ENCODE results near the gene SLC7A14.

SLC7A14 gene

DNA sequence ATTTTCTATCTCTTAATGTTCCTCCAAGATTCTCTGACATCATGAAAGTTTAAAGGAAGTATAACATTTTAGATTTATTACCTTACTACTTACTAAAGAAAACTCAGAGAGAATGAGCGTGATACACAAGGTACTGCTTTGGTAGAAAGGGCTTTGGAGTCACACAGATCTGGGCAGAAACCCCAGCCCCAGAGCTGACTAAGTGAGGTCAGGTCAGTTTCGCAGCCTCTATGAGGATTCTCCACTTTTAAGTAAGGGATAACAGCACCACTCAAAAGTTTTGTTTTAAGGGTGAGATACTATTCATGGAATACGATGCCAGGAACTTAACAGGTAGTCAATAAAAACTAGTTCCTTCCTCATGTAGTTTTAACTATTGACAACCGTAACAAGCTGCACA lies 91.1 kb downstream of the SLC7A14 start:
- H3K27ac ChIP-seq (ENCODE audit: low read length) = no peak overlapping the region
- no peaks in the 10 kb centered on the region for H3K4me1 ChIP-seq (ENCODE audit: control insufficient read depth in 1 of 2, insufficient read depth in 2 of 2, low read length in 2 of 2)
- no peaks in the 10 kb centered on the region for H3K36me3 ChIP-seq (ENCODE audit: control insufficient read depth in 1 of 2, insufficient read depth in 2 of 2, low read length in 2 of 2)
- no peak overlapping the region for H3K4me3 ChIP-seq (ENCODE audit: low read depth in 1 of 2, low read length in 2 of 2)
- no peaks in the 10 kb centered on the region for H3K27me3 ChIP-seq (ENCODE audit: low read depth, low read length)
- H3K9me3 ChIP-seq (ENCODE audit: control insufficient read depth in 1 of 2, low read length in 2 of 2) = no peaks in the 10 kb centered on the region

GRCh38 chr3:170493712-170494182 lies 92.1 kb downstream of the SLC7A14 start:
- no peaks in the 10 kb centered on the region for H3K27me3 ChIP-seq (ENCODE audit: low read depth, low read length)
- H3K36me3 ChIP-seq (ENCODE audit: control insufficient read depth in 1 of 2, insufficient read depth in 2 of 2, low read length in 2 of 2) = no peaks in the 10 kb centered on the region
- no peaks in the 10 kb centered on the region for H3K9me3 ChIP-seq (ENCODE audit: control insufficient read depth in 1 of 2, low read length in 2 of 2)
- H3K4me3 ChIP-seq (ENCODE audit: low read depth in 1 of 2, low read length in 2 of 2) = no peak overlapping the region
- no peaks in the 10 kb centered on the region for H3K4me1 ChIP-seq (ENCODE audit: control insufficient read depth in 1 of 2, insufficient read depth in 2 of 2, low read length in 2 of 2)
- H3K27ac ChIP-seq (ENCODE audit: low read length) = no peak overlapping the region

GRCh38 chr3:170491901-170492300 lies 94.0 kb downstream of the SLC7A14 start:
- Histone ChIP-seq H3K27ac (ENCODE audit: low read length) (no peak overlapping the region), H3K9me3 (ENCODE audit: control insufficient read depth in 1 of 2, low read length in 2 of 2) (no peaks in the 10 kb centered on the region)

GRCh38 chr3:170490828-170491560 lies 94.9 kb downstream of the SLC7A14 start:
- Histone ChIP-seq H3K4me3 (ENCODE audit: low read depth in 1 of 2, low read length in 2 of 2) (no peak overlapping the region), H3K27me3 (ENCODE audit: low read depth, low read length) (no peaks in the 10 kb centered on the region), H3K9me3 (ENCODE audit: control insufficient read depth in 1 of 2, low read length in 2 of 2) (no peaks in the 10 kb centered on the region), H3K4me1 (ENCODE audit: control insufficient read depth in 1 of 2, insufficient read depth in 2 of 2, low read length in 2 of 2) (no peaks in the 10 kb centered on the region), H3K27ac (ENCODE audit: low read length) (no peak overlapping the region), H3K36me3 (ENCODE audit: control insufficient read depth in 1 of 2, insufficient read depth in 2 of 2, low read length in 2 of 2) (no peaks in the 10 kb centered on the region)

More at GRCh38 chr3:170491901-170492300, 94.0 kb downstream of the SLC7A14 start:
- no peaks in the 10 kb centered on the region for H3K36me3 ChIP-seq (ENCODE audit: control insufficient read depth in 1 of 2, insufficient read depth in 2 of 2, low read length in 2 of 2)
- no peaks in the 10 kb centered on the region for H3K4me1 ChIP-seq (ENCODE audit: control insufficient read depth in 1 of 2, insufficient read depth in 2 of 2, low read length in 2 of 2)
- no peak overlapping the region for H3K4me3 ChIP-seq (ENCODE audit: low read depth in 1 of 2, low read length in 2 of 2)
- H3K27me3 ChIP-seq (ENCODE audit: low read depth, low read length) = no peaks in the 10 kb centered on the region

DNA sequence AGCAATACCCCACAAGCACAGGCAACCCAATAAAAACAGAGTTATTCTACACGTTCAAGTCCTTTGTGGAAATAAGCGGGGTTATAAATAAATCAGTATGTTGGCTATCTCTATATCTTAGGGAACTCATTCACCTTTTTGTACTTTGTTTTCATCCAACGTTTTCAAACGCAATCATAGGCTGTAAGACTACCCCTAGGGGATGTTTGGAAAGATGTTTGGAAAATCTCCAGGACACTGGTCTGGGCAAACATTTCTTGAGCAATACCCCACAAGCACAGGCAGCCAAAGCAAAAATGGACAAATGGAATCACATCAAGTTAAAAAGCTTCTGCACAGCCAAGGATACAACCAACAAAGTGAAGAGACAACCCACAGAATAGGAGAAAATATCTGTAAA lies 97.1 kb downstream of the SLC7A14 start:
- no peaks in the 10 kb centered on the region for H3K9me3 ChIP-seq (ENCODE audit: control insufficient read depth in 1 of 2, low read length in 2 of 2)
- no peak overlapping the region for H3K4me3 ChIP-seq (ENCODE audit: low read depth in 1 of 2, low read length in 2 of 2)
- H3K27me3 ChIP-seq (ENCODE audit: low read depth, low read length) = no peaks in the 10 kb centered on the region
- H3K4me1 ChIP-seq (ENCODE audit: control insufficient read depth in 1 of 2, insufficient read depth in 2 of 2, low read length in 2 of 2) = no peaks in the 10 kb centered on the region
- H3K27ac ChIP-seq (ENCODE audit: low read length) = no peak overlapping the region
- H3K36me3 ChIP-seq (ENCODE audit: control insufficient read depth in 1 of 2, insufficient read depth in 2 of 2, low read length in 2 of 2) = no peaks in the 10 kb centered on the region

DNA sequence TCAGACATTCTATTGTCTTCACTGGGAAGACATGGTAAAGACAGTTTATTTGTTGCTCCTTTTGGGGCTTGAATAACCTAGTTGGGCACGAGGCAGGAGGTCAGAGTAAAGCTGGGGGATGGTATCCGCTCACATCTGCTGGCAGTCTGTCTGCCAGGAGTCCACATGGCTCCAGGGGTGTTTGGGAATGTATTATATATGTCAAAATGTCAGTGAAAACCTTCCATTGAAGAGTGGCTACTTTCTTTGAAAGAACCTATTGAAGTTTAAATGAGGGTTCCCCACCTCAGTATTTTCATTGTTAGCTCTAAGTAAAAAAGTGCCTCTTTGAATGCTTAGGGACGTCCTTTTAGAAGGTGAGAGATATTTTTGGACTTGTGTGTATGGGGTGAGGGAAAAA lies 98.8 kb downstream of the SLC7A14 start:
- no peak overlapping the region for H3K27ac ChIP-seq (ENCODE audit: low read length)
- no peak overlapping the region for H3K4me3 ChIP-seq (ENCODE audit: low read depth in 1 of 2, low read length in 2 of 2)
- no peaks in the 10 kb centered on the region for H3K27me3 ChIP-seq (ENCODE audit: low read depth, low read length)

GRCh38 chr3:170486398-170486797 lies 99.5 kb downstream of the SLC7A14 start:
- Histone ChIP-seq H3K9me3 (ENCODE audit: control insufficient read depth in 1 of 2, low read length in 2 of 2) (no peaks in the 10 kb centered on the region), H3K4me1 (ENCODE audit: control insufficient read depth in 1 of 2, insufficient read depth in 2 of 2, low read length in 2 of 2) (no peaks in the 10 kb centered on the region), H3K27me3 (ENCODE audit: low read depth, low read length) (no peaks in the 10 kb centered on the region), H3K4me3 (ENCODE audit: low read depth in 1 of 2, low read length in 2 of 2) (no peak overlapping the region), H3K27ac (ENCODE audit: low read length) (no peak overlapping the region), H3K36me3 (ENCODE audit: control insufficient read depth in 1 of 2, insufficient read depth in 2 of 2, low read length in 2 of 2) (no peaks in the 10 kb centered on the region)

More for the DNA sequence above, 98.8 kb downstream of the SLC7A14 start:
- Histone ChIP-seq H3K4me1 (ENCODE audit: control insufficient read depth in 1 of 2, insufficient read depth in 2 of 2, low read length in 2 of 2) (no peaks in the 10 kb centered on the region), H3K9me3 (ENCODE audit: control insufficient read depth in 1 of 2, low read length in 2 of 2) (no peaks in the 10 kb centered on the region), H3K36me3 (ENCODE audit: control insufficient read depth in 1 of 2, insufficient read depth in 2 of 2, low read length in 2 of 2) (no peaks in the 10 kb centered on the region)

- Histone ChIP-seq H3K9me3 (ENCODE audit: control insufficient read depth in 1 of 2, low read length in 2 of 2) (no peaks in the 10 kb centered on the region), H3K4me3 (ENCODE audit: low read depth in 1 of 2, low read length in 2 of 2) (no peak overlapping the region), H3K36me3 (ENCODE audit: control insufficient read depth in 1 of 2, insufficient read depth in 2 of 2, low read length in 2 of 2) (no peaks in the 10 kb centered on the region), H3K27me3 (ENCODE audit: low read depth, low read length) (no peaks in the 10 kb centered on the region), H3K4me1 (ENCODE audit: control insufficient read depth in 1 of 2, insufficient read depth in 2 of 2, low read length in 2 of 2) (no peaks in the 10 kb centered on the region), H3K27ac (ENCODE audit: low read length) (no peak overlapping the region)
Observed at GRCh38 chr3:170485696-170486095, 100.2 kb downstream of the SLC7A14 start.

DNA sequence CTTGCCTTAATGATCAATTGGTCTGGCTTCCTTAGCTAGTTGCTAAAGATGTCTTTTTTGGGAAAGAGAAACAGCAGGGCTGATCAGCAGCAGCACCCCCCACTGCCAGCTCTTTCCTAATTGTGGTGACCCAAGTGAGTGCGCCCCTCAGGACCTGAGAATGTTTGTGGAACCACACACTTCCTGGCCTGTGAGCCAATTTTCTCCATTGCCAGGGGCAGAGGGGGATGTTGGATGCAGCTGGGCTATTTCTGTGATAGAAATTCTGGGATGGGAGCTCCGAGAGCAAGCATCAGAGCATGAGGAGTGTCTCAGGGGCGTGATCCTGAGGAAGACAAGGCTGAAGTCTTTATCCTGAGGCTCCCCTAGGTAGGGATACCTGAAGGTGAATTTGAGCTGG lies 100.6 kb downstream of the SLC7A14 start:
- no peak overlapping the region for H3K4me3 ChIP-seq (ENCODE audit: low read depth in 1 of 2, low read length in 2 of 2)
- no peak overlapping the region for H3K27ac ChIP-seq (ENCODE audit: low read length)
- no peaks in the 10 kb centered on the region for H3K9me3 ChIP-seq (ENCODE audit: control insufficient read depth in 1 of 2, low read length in 2 of 2)
- H3K27me3 ChIP-seq (ENCODE audit: low read depth, low read length) = no peaks in the 10 kb centered on the region
- H3K4me1 ChIP-seq (ENCODE audit: control insufficient read depth in 1 of 2, insufficient read depth in 2 of 2, low read length in 2 of 2) = no peaks in the 10 kb centered on the region
- H3K36me3 ChIP-seq (ENCODE audit: control insufficient read depth in 1 of 2, insufficient read depth in 2 of 2, low read length in 2 of 2) = no peaks in the 10 kb centered on the region

DNA sequence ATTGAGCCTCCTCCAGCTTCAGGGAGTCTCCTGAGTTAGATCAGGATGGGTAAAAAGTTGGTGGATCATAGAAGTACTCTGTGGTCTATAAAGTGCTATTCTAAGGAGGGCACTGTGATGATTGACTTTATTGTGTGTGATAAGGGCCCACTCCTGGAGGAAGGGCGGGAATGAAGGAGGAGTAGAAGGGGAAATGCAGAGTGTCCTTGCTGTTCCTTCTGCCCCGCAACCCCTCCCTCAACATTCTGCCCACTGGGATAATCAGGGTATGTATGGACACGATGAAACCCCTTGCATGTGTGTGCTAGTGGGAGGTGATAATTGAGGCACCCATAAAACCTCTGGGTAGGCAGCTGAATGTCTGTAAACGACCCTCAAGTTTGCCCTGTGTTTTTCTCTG lies 101.0 kb downstream of the SLC7A14 start:
- no peaks in the 10 kb centered on the region for H3K4me1 ChIP-seq (ENCODE audit: control insufficient read depth in 1 of 2, insufficient read depth in 2 of 2, low read length in 2 of 2)
- H3K36me3 ChIP-seq (ENCODE audit: control insufficient read depth in 1 of 2, insufficient read depth in 2 of 2, low read length in 2 of 2) = no peaks in the 10 kb centered on the region
- H3K27me3 ChIP-seq (ENCODE audit: low read depth, low read length) = no peaks in the 10 kb centered on the region
- H3K27ac ChIP-seq (ENCODE audit: low read length) = no peak overlapping the region
- H3K4me3 ChIP-seq (ENCODE audit: low read depth in 1 of 2, low read length in 2 of 2) = no peak overlapping the region
- H3K9me3 ChIP-seq (ENCODE audit: control insufficient read depth in 1 of 2, low read length in 2 of 2) = no peaks in the 10 kb centered on the region

- no peaks in the 10 kb centered on the region for H3K27me3 ChIP-seq (ENCODE audit: low read depth, low read length)
- no peaks in the 10 kb centered on the region for H3K36me3 ChIP-seq (ENCODE audit: control insufficient read depth in 1 of 2, insufficient read depth in 2 of 2, low read length in 2 of 2)
- no peaks in the 10 kb centered on the region for H3K4me1 ChIP-seq (ENCODE audit: control insufficient read depth in 1 of 2, insufficient read depth in 2 of 2, low read length in 2 of 2)
- H3K9me3 ChIP-seq (ENCODE audit: control insufficient read depth in 1 of 2, low read length in 2 of 2) = no peaks in the 10 kb centered on the region
- no peak overlapping the region for H3K27ac ChIP-seq (ENCODE audit: low read length)
- H3K4me3 ChIP-seq (ENCODE audit: low read depth in 1 of 2, low read length in 2 of 2) = no peak overlapping the region
Observed at GRCh38 chr3:170483485-170484262, 102.2 kb downstream of the SLC7A14 start.

All from muscle layer of duodenum (tissue), 2 donors.